HG02571 (cell line): ENCODE measurements around the gene LHPP.
"Not testable (repeated sequence)": the region's sequence is repeated elsewhere in the genome, so short reads cannot be mapped to it uniquely, and the experiment has no call there.

Experiments used
- ATAC-seq: cut with Tn5 transposase; IDR thresholded peaks from one replicate; pipeline ENCODE4 v1.9.1; 2021; ENCODE audit warnings: mild to moderate bottlenecking, moderate library complexity; ENCODE audit not compliant: unreplicated experiment

Gene LHPP

GRCh38 chr10:124461642-124462347 is at the start of gene LHPP:
Gene LHPP (plus strand): TSS chr10:124461823. CDS start chr10:124461863, 40 bp downstream.
- ATAC-seq = peak; percentile 92

GRCh38 chr10:124414076-124414475 is 47.5 kb upstream of the LHPP start:
- no peak for ATAC-seq

- no peak for ATAC-seq
Observed at GRCh38 chr10:124415210-124415609, 46.4 kb upstream of the LHPP start.

- ATAC-seq = no peak
Observed at GRCh38 chr10:124416733-124417132, 44.9 kb upstream of the LHPP start.

- ATAC-seq = peak; percentile 32
Observed at GRCh38 chr10:124417895-124418725, 43.5 kb upstream of the LHPP start.

- peak; percentile 90 for ATAC-seq
Observed at GRCh38 chr10:124418726-124419501, 42.7 kb upstream of the LHPP start, which contains the start of gene OAT. Gene OAT (minus strand): TSS chr10:124418923. CDS start chr10:124412171, 6,752 bp downstream.

GRCh38 chr10:124419635-124420034 is 42.0 kb upstream of the LHPP start:
- ATAC-seq = no peak

GRCh38 chr10:124420254-124420653 is 41.4 kb upstream of the LHPP start:
- ATAC-seq = no peak

- ATAC-seq = no peak
Observed at GRCh38 chr10:124422742-124423141, 38.9 kb upstream of the LHPP start.

GRCh38 chr10:124423813-124424212 is 37.8 kb upstream of the LHPP start:
- no peak for ATAC-seq

GRCh38 chr10:124425227-124425962 is 36.2 kb upstream of the LHPP start:
- ATAC-seq = no peak

GRCh38 chr10:124428207-124428777 is 33.3 kb upstream of the LHPP start:
- ATAC-seq = no peak

GRCh38 chr10:124429576-124429975 is 32.0 kb upstream of the LHPP start:
- no peak for ATAC-seq

- ATAC-seq = no peak
Observed at GRCh38 chr10:124430077-124430476, 31.5 kb upstream of the LHPP start.

GRCh38 chr10:124433461-124433860 is 28.2 kb upstream of the LHPP start:
- no peak for ATAC-seq

- not testable (repeated sequence) for ATAC-seq
Observed at GRCh38 chr10:124435683-124436082, 25.9 kb upstream of the LHPP start.

- ATAC-seq = peak; percentile 65
Observed at GRCh38 chr10:124436191-124436638, 25.4 kb upstream of the LHPP start.

- not testable (repeated sequence) for ATAC-seq
Observed at GRCh38 chr10:124441694-124442093, 19.9 kb upstream of the LHPP start.

GRCh38 chr10:124446830-124447750 is 14.5 kb upstream of the LHPP start:
- no peak for ATAC-seq
